IPS-20b (cell line): Measurements from ENCODE around the gene APBA3.

Source experiments
- H3K27ac ChIP-seq: one replicate; pipeline ENCODE4 v1.5.1; 2013; ENCODE audit warnings: low read length
- H3K27me3 ChIP-seq: 2 replicates; pipeline ENCODE4 v1.6.1; 2013; ENCODE audit warnings: mild to moderate bottlenecking, low read length, inconsistent platforms; ENCODE audit not compliant: insufficient read depth
- H3K36me3 ChIP-seq: 2 replicates; pipeline ENCODE4 v1.6.1; 2013; ENCODE audit warnings: low read depth, mild to moderate bottlenecking, inconsistent platforms, low read length, moderate library complexity; ENCODE audit not compliant: insufficient read depth
- H3K4me1 ChIP-seq: 2 replicates; pipeline ENCODE4 v1.6.1; 2013; ENCODE audit warnings: mild to moderate bottlenecking, control low read depth, inconsistent platforms, low read length, moderate library complexity; ENCODE audit not compliant: insufficient read depth
- H3K4me3 ChIP-seq: 2 replicates; pipeline ENCODE4 v1.5.1; 2013; ENCODE audit warnings: mild to moderate bottlenecking, low read length, inconsistent platforms
- H3K9ac ChIP-seq: 2 replicates; pipeline ENCODE4 v1.6.1; 2013; ENCODE audit warnings: low read depth, mild to moderate bottlenecking, inconsistent platforms, low read length, moderate library complexity
- H3K9me3 ChIP-seq: 2 replicates; pipeline ENCODE4 v1.6.1; 2013; ENCODE audit warnings: mild to moderate bottlenecking, low read depth, low read length, inconsistent platforms; ENCODE audit not compliant: insufficient read depth

Gene APBA3

GRCh38 chr19:3737487-3738205 lies 23.8 kb downstream of the APBA3 start:
- H3K36me3 ChIP-seq, result no peaks in the 10 kb centered on the region; the same call in 1 of the 2 replicates
- no peaks in the 10 kb centered on the region for H3K4me1 ChIP-seq
- no peak overlapping the region for H3K27ac ChIP-seq
- H3K9me3 ChIP-seq, result no peaks in the 10 kb centered on the region
- H3K4me3 ChIP-seq, result no peak overlapping the region
- no peaks in the 10 kb centered on the region for H3K27me3 ChIP-seq
- no peak overlapping the region for H3K9ac ChIP-seq

GRCh38 chr19:3736106-3736724 lies 25.3 kb downstream of the APBA3 start:
- no peaks in the 10 kb centered on the region; the same call in 1 of the 2 replicates for H3K36me3 ChIP-seq
- H3K9me3 ChIP-seq, result no peaks in the 10 kb centered on the region
- H3K4me3 ChIP-seq, result no peak overlapping the region
- no peaks in the 10 kb centered on the region for H3K4me1 ChIP-seq
- H3K27ac ChIP-seq, result no peak overlapping the region
- H3K27me3 ChIP-seq, result no peaks in the 10 kb centered on the region
- no peak overlapping the region for H3K9ac ChIP-seq

- no peaks in the 10 kb centered on the region; the same call in 1 of the 2 replicates for H3K36me3 ChIP-seq
- H3K9me3 ChIP-seq, result no peaks in the 10 kb centered on the region
- H3K4me3 ChIP-seq, result no peak overlapping the region
- H3K9ac ChIP-seq, result no peak overlapping the region
- H3K27ac ChIP-seq, result no peak overlapping the region
- H3K4me1 ChIP-seq, result no peaks in the 10 kb centered on the region
- H3K27me3 ChIP-seq, result no peaks in the 10 kb centered on the region
Observed at GRCh38 chr19:3734310-3734600, 27.2 kb downstream of the APBA3 start.

DNA sequence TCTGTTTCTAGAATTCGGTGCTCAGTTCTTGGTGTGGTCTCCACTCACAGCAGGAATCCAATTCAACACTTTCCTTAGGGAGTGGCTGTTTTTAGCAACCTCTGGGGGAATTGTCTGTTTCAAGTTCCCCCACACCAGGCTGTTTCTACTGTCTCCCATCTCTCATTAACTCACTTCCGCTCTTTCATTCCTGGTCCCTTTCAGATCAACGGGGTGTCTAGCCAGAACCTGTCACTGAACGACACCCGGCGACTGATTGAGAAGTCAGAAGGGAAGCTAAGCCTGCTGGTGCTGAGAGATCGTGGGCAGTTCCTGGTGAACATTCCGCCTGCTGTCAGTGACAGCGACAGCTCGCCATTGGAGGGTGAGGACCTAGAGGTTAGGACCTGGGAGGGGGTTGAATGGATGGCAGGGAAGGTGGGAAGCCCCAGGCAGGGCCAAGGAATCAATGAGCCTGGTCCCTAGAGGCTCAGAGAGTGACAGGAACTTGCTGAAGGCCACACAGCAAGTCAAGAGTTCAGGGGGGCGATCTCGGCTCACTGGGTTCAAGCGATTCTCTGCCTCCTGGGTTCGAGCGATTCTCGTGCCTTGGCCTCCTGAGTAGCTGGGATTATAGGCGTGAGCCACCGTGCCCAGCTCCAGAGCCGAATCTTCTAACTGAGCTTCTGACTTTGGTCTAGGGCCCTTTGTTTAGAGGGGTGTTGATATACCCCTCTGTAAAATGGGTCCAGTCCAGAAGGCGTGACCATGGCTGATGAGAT lies 27.8 kb downstream of the APBA3 start:
- H3K9me3 ChIP-seq, result no peaks in the 10 kb centered on the region
- no peaks in the 10 kb centered on the region; the same call in 1 of the 2 replicates for H3K36me3 ChIP-seq
- no peak overlapping the region for H3K9ac ChIP-seq
- no peaks in the 10 kb centered on the region for H3K4me1 ChIP-seq
- no peak overlapping the region for H3K27ac ChIP-seq
- no peaks in the 10 kb centered on the region for H3K27me3 ChIP-seq
- no peak overlapping the region for H3K4me3 ChIP-seq

GRCh38 chr19:3732108-3732507 lies 29.4 kb downstream of the APBA3 start:
- no peaks in the 10 kb centered on the region for H3K36me3 ChIP-seq
- H3K4me3 ChIP-seq, result no peak overlapping the region
- H3K9ac ChIP-seq, result no peak overlapping the region
- H3K27ac ChIP-seq, result no peak overlapping the region
- no peaks in the 10 kb centered on the region for H3K9me3 ChIP-seq
- H3K27me3 ChIP-seq, result no peaks in the 10 kb centered on the region
- no peaks in the 10 kb centered on the region for H3K4me1 ChIP-seq

- Histone ChIP-seq H3K27me3 (no peaks in the 10 kb centered on the region), H3K4me3 (no peak overlapping the region), H3K36me3 (no peaks in the 10 kb centered on the region), H3K4me1 (no peaks in the 10 kb centered on the region; the same call in 1 of the 2 replicates), H3K9me3 (no peaks in the 10 kb centered on the region), H3K9ac (no peak overlapping the region), H3K27ac (no peak overlapping the region)
Observed at GRCh38 chr19:3730457-3730958, 31.0 kb downstream of the APBA3 start.

DNA sequence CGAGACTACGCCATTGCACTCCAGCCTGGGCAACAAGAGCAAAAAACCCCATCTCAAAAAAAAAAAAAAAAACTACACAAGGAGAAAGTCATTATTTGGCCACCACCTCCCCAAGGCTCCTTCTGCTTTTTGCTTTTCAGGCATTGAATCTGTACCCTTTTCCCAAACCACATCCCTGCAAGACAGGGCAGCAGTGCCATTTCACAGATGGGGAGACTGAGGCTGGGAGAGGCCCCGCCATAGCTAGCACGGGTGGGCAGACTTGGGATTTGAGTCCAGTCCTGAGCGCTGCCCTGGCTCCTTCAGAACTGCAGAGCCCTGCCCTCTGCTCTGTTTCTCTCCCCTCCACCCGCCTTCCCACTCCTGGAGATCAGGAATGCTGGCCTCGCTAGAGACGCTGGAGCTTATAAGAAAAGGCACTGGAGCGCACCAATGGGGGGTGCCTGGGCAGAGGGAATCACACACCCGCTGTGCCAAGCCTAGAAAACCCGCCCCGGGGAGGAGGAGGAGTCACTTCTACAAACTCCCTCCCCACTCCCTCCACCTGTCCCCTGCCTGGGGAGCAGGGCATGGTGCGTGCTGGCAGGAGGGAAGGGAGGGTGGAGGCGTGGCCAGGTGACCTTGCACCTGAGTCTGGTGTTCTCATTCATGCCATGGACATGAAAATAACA lies 35.7 kb downstream of the APBA3 start:
- H3K4me3 ChIP-seq, result no peak overlapping the region
- H3K27me3 ChIP-seq, result peaks cover 8% of the 10 kb centered on the region
- H3K4me1 ChIP-seq, result no peaks in the 10 kb centered on the region; the same call in 1 of the 2 replicates
- no peak overlapping the region for H3K9ac ChIP-seq
- no peaks in the 10 kb centered on the region for H3K9me3 ChIP-seq
- H3K36me3 ChIP-seq, result no peaks in the 10 kb centered on the region
- no peak overlapping the region for H3K27ac ChIP-seq

DNA sequence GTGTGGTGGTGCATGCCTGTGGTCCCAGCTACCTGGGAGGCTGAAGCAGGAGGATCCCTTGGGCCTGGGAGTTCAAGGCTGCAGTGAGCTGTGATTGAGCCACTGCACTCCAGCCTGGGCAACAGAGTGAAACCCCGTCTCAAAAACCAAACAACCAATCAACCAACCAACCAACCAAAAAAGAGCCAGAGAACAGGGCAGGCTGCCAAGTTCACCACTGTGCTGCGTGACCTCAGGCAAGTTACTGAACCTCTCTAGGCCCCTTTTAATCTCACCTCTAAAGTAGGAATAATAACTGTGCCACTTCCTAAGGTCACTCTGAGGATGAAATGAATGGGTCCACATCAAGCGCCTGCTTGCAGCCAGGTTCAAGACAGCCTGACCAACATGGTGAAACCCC lies 36.4 kb downstream of the APBA3 start:
- Histone ChIP-seq H3K9ac (no peak overlapping the region), H3K4me1 (no peaks in the 10 kb centered on the region; the same call in 1 of the 2 replicates), H3K4me3 (no peak overlapping the region), H3K36me3 (no peaks in the 10 kb centered on the region), H3K9me3 (no peaks in the 10 kb centered on the region), H3K27ac (no peak overlapping the region), H3K27me3 (peaks cover 8% of the 10 kb centered on the region)

DNA sequence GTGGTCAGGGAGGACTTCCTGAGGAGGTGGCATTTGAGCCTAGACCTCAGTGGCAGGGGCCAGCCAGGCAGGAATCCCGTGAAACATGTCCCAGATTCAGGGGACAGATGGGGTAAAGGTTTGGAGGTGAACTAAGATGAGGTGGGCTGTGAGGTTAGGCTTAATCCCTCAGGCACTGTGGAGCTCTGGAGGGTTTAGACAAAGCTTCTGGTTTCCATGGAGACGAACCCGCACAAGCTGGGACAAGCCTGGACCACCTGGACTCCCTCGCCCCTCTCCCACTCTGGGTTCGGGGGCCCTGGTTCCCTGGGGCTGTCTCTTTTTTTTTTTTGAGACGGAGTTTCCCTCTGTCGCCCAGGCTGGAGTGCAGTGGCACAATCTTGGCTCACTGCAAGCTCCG lies 37.6 kb downstream of the APBA3 start:
- Histone ChIP-seq H3K27me3 (peaks cover 8% of the 10 kb centered on the region), H3K36me3 (no peaks in the 10 kb centered on the region), H3K4me3 (no peak overlapping the region), H3K27ac (no peak overlapping the region), H3K9me3 (no peaks in the 10 kb centered on the region), H3K9ac (no peak overlapping the region), H3K4me1 (no peaks in the 10 kb centered on the region; the same call in 1 of the 2 replicates)

DNA sequence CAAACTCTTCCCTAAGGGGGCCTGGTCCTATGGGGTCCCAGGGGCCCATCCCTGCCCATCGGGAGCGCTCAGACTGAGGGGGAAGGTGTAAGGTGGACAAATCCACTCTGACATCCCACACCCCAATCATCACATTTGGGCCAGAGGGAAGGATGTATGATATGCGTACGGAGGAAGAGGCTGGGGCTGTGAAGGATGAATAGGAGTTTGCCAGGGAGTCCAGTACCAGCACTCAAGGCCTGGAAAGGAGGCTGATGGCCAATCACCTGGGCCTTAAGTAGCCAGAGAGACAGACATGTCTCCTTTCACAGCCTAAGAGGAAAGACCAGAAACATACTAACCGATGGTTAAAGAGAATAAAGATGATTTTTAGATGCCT lies 38.4 kb downstream of the APBA3 start:
- Histone ChIP-seq H3K27ac (no peak overlapping the region), H3K9ac (no peak overlapping the region), H3K4me3 (peak overlapping the region; percentile 78; the same call in 1 of the 2 replicates), H3K27me3 (peaks cover 8% of the 10 kb centered on the region), H3K9me3 (no peaks in the 10 kb centered on the region), H3K4me1 (no peaks in the 10 kb centered on the region; the same call in 1 of the 2 replicates), H3K36me3 (no peaks in the 10 kb centered on the region)

DNA sequence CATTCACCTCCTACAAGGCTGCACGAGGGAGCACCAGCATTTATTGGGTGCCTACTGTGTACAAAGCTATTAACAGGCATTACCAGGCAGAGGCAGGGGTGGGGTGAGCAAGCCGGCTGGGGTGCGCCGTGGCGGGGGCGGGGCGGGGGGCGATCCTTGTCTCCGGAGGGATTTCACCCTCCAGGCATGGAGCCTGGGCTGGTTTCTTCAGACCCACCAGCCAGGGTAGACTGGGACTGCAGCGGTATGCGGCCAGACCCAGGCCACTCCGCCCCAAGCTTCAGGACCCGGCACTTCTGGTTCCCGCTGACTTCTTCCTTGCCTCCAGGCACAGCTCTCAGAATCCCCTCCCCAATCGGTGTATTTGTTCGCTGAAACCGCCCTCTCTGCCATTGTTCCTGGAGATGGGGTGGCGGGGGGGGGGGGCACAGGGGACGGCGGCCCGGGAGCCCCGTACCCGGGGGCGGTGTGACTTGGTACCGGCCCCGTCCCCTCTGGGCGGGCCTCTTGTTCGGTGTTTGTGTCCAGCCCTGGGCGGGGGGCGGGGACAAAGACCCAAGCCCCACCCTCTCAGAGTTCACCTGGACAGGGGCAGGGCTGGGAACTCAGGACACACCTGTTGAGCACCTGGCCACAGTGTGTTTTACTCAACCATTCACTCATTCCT lies 38.9 kb downstream of the APBA3 start:
- peaks cover 8% of the 10 kb centered on the region for H3K27me3 ChIP-seq
- no peak overlapping the region for H3K27ac ChIP-seq
- no peaks in the 10 kb centered on the region for H3K36me3 ChIP-seq
- peak overlapping the region; percentile 78 for H3K4me3 ChIP-seq
- no peaks in the 10 kb centered on the region; the same call in 1 of the 2 replicates for H3K4me1 ChIP-seq
- H3K9me3 ChIP-seq, result no peaks in the 10 kb centered on the region
- H3K9ac ChIP-seq, result no peak overlapping the region; the same call in 1 of the 2 replicates
